Fibroblast of skin of back (primary cell): Measurements from ENCODE around the gene MMD2.
"Not testable (repeated sequence)": the region's sequence is repeated elsewhere in the genome, so short reads cannot be mapped to it uniquely, and the experiment has no call there.

ENCODE experiments used
- DNase-seq: peaks from one replicate; pipeline ENCODE4 v3.0.0-alpha.2; 2013

MMD2 gene

GRCh38 chr7:4893188-4893587 lies 65.8 kb downstream of the MMD2 start:
- not testable (repeated sequence) for DNase-seq

- DNase-seq, result not testable (repeated sequence)
Observed at GRCh38 chr7:4891522-4891921, 67.5 kb downstream of the MMD2 start.

- no peak for DNase-seq
Observed at GRCh38 chr7:4889682-4890081, 69.3 kb downstream of the MMD2 start.

GRCh38 chr7:4888161-4888560 lies 70.8 kb downstream of the MMD2 start:
- DNase-seq, result no peak

- DNase-seq, result no peak
Observed at GRCh38 chr7:4886671-4887070, 72.3 kb downstream of the MMD2 start.

GRCh38 chr7:4885317-4885807 lies 73.6 kb downstream of the MMD2 start:
- no peak for DNase-seq

- no peak for DNase-seq
Observed at GRCh38 chr7:4884164-4884563, 74.8 kb downstream of the MMD2 start.

- peak; percentile 87 for DNase-seq
Observed at GRCh38 chr7:4883372-4884144, 75.4 kb downstream of the MMD2 start, which contains the start of gene RADIL. TSS of gene RADIL (minus strand) at chr7:4883716. CDS start at chr7:4878139, 5,577 bp downstream.

- DNase-seq, result no peak
Observed at GRCh38 chr7:4883033-4883371, 76.0 kb downstream of the MMD2 start.

GRCh38 chr7:4882169-4883032 lies 76.6 kb downstream of the MMD2 start:
- DNase-seq, result peak; percentile 77

- DNase-seq, result no peak
Observed at GRCh38 chr7:4880218-4880617, 78.8 kb downstream of the MMD2 start.

- no peak for DNase-seq
Observed at GRCh38 chr7:4879396-4880081, 79.4 kb downstream of the MMD2 start.

- DNase-seq, result no peak
Observed at GRCh38 chr7:4878336-4879335, 80.4 kb downstream of the MMD2 start.

- no peak for DNase-seq
Observed at GRCh38 chr7:4876586-4876985, 82.4 kb downstream of the MMD2 start.

GRCh38 chr7:4875391-4875790 lies 83.6 kb downstream of the MMD2 start:
- no peak for DNase-seq

GRCh38 chr7:4873071-4873944 lies 85.7 kb downstream of the MMD2 start:
- no peak for DNase-seq

- DNase-seq, result no peak
Observed at GRCh38 chr7:4871930-4872675, 86.9 kb downstream of the MMD2 start.

- DNase-seq, result peak; percentile 51
Observed at GRCh38 chr7:4871056-4871680, 87.8 kb downstream of the MMD2 start.

GRCh38 chr7:4868493-4868892 lies 90.5 kb downstream of the MMD2 start:
- DNase-seq, result no peak
